D721Med (cell line): ENCODE data around the gene MFN2.

Experiments used
- DNase-seq: peaks from one replicate; pipeline ENCODE4 v3.0.0; 2011; ENCODE audit warnings: low spot score; ENCODE audit not compliant: insufficient read length
- FAIRE-seq: peaks from 2 replicates; lab custom pipeline; 2011; peaks lifted over from hg19 to GRCh38; lab: Jason Lieb, UNC
- TF ChIP-seq, protein P1 (sequence below): IDR thresholded peaks from 2 replicates; pipeline ENCODE4 v1.5.1; 2012; ENCODE audit warnings: mild to moderate bottlenecking, control low read depth; ENCODE audit not compliant: insufficient read depth; ENCODE audit errors: missing control alignments

The MFN2 gene

DNA sequence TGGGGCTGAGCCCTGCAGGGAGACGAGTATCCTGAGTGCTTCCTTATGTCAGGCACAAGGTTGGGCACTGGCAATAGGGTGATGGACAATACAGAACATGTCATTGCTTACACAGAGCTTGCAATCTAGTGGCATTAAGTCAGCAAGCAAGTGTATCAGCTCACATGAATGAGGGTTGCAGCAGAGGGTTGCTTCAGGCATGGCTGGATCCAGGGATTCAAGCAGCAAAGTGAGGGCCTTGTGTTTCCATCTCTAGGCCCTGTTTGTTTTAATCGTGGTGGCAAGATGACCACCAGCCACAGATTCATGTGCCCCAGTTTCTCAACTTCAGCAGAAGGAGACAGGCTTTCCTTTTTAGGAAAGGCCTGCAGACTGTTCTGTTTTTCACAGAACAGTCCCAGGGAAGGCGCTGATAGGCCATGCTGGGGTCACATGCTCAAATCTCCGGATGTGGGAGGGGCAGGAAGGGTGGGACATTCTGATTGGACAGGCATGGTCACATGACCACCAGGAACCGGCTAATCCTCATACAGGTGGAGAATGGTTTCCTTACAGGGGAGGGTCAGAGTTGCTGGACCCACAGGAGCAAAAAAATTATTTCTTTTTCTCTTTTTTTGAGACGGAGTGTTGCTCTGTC, 31.3 kb upstream of the MFN2 start:
- TF ChIP-seq, protein P1, sequence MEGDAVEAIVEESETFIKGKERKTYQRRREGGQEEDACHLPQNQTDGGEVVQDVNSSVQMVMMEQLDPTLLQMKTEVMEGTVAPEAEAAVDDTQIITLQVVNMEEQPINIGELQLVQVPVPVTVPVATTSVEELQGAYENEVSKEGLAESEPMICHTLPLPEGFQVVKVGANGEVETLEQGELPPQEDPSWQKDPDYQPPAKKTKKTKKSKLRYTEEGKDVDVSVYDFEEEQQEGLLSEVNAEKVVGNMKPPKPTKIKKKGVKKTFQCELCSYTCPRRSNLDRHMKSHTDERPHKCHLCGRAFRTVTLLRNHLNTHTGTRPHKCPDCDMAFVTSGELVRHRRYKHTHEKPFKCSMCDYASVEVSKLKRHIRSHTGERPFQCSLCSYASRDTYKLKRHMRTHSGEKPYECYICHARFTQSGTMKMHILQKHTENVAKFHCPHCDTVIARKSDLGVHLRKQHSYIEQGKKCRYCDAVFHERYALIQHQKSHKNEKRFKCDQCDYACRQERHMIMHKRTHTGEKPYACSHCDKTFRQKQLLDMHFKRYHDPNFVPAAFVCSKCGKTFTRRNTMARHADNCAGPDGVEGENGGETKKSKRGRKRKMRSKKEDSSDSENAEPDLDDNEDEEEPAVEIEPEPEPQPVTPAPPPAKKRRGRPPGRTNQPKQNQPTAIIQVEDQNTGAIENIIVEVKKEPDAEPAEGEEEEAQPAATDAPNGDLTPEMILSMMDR: no peak
- FAIRE-seq (no peak), DNase-seq (no peak)

DNA sequence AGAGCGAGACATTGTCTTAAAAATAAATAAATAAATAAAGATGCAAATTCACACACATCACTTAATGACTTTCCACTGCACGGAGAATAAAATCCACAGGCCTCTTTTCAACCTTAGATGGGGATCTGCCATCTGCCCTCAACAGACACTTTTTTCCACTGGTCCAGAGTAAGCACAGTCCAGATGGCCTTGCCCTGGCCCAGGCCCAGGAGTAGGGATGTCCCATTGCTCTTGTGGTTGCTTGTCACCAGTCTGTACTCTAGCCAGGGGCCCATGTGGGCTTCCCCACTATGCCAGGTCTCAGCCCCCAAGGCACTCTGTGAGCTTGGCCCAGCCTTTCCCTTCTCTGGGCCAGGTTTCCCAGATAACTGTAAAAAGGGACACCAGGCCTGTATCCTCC, 28.3 kb upstream of the MFN2 start:
- TF ChIP-seq, protein P1: no peak
- DNase-seq: no peak
- FAIRE-seq: no peak

DNA sequence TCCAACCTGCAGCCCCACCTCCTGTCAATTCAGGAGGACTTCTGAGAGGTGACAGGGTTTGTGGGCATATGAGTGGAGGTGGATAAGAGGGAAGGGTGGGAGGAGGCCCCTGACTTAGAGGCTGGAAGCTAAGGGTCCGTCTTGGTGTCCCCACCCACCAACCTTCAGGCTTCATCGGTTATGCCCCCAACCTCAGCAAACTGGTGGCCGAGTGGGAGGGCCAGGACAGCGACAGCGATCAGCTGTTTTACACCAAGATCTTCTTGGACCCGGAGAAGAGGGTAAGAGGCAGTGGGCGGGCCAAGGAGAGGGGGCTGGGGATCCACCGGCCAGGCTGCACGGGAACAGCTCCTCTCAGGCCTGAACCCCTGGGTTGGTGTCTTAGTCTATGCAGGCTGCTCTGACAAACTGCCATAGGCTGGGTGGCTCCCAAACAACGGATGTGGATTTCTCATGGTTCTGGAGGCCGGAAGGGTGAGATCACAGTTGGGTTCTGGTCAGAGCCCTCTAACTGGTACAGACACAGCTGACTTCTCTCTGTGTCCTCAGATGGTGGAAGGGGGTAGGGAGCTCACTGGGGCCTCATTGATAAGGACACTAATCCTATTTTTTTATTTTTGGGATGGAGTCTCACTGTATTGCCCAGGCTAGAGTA, 27.7 kb upstream of the MFN2 start:
- FAIRE-seq: no peak
- no peak for DNase-seq
- TF ChIP-seq, protein P1: no peak

DNA sequence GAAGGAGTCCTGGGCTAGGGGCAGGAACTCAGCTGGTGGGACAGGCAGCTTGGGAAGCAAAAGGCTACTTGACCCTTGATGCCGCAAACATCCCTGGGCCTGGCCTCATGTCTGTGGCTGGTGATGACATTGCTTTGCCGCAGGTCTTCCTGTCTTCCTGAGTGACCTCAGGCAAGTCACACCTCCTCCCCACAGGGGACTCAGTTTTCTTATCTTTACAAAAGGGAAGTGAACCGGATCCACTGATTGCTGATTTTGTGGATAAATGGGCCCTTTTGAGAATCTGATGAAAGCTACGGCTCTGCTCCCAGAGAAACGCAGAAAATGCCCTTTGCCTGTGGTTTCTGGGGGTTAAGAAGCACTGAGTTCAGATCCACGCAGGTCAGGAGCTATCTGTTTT, 25.0 kb upstream of the MFN2 start:
- FAIRE-seq: no peak
- TF ChIP-seq, protein P1: no peak
- DNase-seq: no peak

DNA sequence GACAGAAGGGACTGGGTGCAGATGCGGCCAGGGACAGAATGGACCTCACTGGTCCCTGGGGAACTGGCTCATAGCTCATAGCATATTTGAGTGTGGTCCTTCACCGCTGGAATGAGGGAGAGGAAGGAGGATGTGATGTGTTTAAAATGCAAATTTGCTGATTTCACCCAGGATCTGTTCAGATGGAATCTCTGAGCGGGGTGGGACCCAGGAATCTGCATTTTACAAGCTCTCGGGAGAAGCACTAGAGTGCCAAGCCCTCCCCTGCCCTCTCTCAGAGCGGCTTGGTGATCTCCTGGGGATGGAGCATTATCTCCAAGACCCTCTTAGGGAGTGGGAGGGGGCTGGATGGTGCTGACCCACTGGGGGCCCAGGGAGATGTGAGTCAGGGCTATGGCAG, 22.8 kb upstream of the MFN2 start:
- FAIRE-seq: no peak
- TF ChIP-seq, protein P1: no peak

DNA sequence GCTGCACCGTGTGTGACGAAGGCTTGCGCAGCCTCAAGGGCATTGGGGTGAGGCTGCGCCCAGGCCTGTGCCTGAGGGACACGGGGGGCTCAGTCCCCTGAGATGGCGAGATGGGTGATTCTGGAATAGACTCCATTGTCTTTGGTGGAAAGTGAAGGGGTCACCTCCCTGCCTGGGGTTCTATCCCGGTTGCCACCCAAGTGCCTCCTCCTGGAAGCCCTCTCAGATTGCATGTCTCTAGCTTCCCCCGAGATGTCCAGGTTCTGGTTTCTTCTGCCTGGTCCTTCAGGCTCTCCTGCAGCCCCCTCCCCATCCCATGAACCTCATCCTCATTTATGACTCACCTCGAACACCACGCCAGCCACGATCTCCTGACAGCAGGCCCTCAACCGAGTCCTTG, 22.3 kb upstream of the MFN2 start:
- TF ChIP-seq, protein P1: no peak
- no peak for FAIRE-seq
- no peak for DNase-seq

More for the DNA sequence above, 22.8 kb upstream of the MFN2 start:
- DNase-seq: no peak

DNA sequence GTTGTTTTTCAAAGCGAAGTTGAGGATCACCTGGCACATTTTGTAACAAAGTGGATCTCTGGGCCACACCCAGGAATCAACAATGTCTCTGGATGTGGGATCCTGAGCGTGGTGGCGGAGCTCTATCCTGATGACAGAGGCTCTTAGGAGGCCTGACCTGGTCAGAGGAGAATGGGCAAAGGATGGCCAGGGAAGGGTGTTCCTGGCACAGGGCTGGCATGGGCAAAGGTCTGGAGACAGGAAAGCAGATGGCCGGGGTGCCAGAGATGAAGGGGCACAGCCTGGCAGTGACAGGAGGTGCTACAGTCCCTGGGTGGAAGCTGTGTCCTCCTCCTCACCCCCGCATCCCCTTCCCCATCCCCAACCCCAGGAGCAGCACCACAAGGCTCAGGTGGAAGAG, 20.0 kb upstream of the MFN2 start:
- DNase-seq (no peak), FAIRE-seq (no peak)
- TF ChIP-seq, protein P1: no peak
